ENCODE data around the gene ANKRD29. TPM values are rescaled to one million over a fixed set of nuclear protein-coding genes. Genes with fewer than 3 reads are reported as not detected.

The ANKRD29 gene
- total RNA-seq, 1 donor from 2014 or later, result 56.5 TPM

DNA sequence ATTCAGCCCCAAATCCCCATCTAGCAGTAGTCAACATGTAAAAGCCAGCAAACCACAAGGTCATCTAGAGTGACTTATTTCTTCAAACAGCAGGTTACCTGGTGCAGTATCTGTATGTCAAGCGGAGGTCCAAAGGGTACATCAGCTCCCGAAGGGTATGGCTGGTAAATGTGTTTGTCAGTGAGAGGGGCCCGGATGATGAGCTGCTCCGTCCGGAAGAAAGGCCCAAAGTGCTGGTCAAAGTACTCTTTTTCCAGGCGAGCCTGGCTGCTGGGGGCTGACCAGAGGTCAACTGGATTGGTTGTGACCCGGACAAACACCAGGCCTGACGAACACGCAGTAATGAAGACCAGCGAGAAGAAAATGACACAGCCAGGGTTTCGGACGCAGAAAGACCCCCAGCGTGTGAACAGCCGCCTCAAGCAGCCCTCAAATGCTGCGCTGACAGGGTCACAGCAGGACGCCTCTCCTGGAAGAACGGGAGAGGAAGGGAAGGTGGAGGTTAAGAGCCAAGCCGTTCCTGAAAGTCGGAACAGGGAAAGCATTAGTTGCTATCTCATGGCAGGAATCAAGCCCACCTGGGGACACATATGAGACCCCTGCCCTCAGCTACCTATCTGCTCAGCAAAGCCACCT, 106.4 kb downstream of the ANKRD29 start:
- DNase-seq (no peak), ATAC-seq (no peak)
- Histone ChIP-seq H3K36me3 (peaks cover 98% of the 10 kb centered on the region), H3K27me3 (ENCODE audit: low read depth) (no peaks in the 10 kb centered on the region), H3K27ac (no peak overlapping the region), H3K4me1 (peaks cover 14% of the 10 kb centered on the region), H3K4me3 (no peak overlapping the region), H3K9me3 (no peaks in the 10 kb centered on the region)
- TF ChIP-seq, protein P1, sequence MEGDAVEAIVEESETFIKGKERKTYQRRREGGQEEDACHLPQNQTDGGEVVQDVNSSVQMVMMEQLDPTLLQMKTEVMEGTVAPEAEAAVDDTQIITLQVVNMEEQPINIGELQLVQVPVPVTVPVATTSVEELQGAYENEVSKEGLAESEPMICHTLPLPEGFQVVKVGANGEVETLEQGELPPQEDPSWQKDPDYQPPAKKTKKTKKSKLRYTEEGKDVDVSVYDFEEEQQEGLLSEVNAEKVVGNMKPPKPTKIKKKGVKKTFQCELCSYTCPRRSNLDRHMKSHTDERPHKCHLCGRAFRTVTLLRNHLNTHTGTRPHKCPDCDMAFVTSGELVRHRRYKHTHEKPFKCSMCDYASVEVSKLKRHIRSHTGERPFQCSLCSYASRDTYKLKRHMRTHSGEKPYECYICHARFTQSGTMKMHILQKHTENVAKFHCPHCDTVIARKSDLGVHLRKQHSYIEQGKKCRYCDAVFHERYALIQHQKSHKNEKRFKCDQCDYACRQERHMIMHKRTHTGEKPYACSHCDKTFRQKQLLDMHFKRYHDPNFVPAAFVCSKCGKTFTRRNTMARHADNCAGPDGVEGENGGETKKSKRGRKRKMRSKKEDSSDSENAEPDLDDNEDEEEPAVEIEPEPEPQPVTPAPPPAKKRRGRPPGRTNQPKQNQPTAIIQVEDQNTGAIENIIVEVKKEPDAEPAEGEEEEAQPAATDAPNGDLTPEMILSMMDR (IDR thresholded peaks at IDR 0.05), result no peak
- intact Hi-C loops (cut with DNase I), result no loop called here

DNA sequence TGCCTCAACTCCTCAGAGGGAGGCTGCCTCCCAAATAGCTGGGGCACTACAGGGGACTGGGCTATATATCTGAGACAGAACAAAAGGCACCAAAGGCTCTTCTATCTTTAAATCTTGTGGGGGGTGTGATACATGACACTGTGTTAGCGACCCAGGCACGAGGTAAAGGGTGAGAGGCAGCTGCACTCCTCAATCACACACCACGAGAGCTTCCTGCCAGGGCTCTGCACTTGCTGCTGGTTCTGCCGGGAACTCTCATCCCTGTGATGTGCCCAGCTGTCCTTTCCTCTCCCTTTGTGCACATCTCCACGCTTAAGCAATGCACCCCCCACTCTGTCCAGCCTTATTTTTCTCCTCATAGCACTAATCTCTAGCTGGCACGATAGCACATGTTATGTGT, 108.8 kb downstream of the ANKRD29 start:
- Histone ChIP-seq H3K9me3 (no peaks in the 10 kb centered on the region), H3K36me3 (peaks cover 97% of the 10 kb centered on the region), H3K4me3 (no peak overlapping the region), H3K27ac (no peak overlapping the region), H3K27me3 (ENCODE audit: low read depth) (no peaks in the 10 kb centered on the region), H3K4me1 (peaks cover 14% of the 10 kb centered on the region)
- intact Hi-C loops (cut with DNase I), result no loop called here
- ATAC-seq (no peak), DNase-seq (no peak)
- TF ChIP-seq, protein P1 (IDR thresholded peaks at IDR 0.05), result no peak

DNA sequence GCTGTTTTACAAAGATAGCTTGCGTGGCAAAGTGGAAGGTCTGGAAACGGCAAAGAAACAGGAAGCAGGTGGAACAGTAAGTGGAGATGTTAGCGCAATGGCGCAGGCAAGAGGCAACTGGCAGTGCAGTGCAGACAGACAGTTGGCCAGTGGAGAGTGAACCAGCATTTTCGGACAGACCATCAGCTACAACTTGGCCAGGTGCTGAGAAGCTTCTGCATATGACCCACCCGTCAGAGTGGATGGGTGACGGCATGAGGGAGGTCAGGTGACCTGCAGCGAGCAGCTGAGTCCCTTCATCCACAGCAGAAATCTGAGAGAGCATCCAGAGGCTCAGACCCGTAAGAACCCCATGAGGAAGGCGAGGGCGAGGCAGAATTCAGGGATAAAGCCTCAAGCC, 110.2 kb downstream of the ANKRD29 start:
- no peak for DNase-seq
- H3K27me3 ChIP-seq (ENCODE audit: low read depth), result no peaks in the 10 kb centered on the region
- no peak for ATAC-seq
- TF ChIP-seq, protein P1 (IDR thresholded peaks at IDR 0.05), result no peak
- H3K4me1 ChIP-seq, result peaks cover 14% of the 10 kb centered on the region
- H3K36me3 ChIP-seq, result peaks cover 98% of the 10 kb centered on the region
- H3K27ac ChIP-seq, result no peak overlapping the region
- no peaks in the 10 kb centered on the region for H3K9me3 ChIP-seq
- intact Hi-C loops (cut with DNase I), result no loop called here
- H3K4me3 ChIP-seq, result no peak overlapping the region

DNA sequence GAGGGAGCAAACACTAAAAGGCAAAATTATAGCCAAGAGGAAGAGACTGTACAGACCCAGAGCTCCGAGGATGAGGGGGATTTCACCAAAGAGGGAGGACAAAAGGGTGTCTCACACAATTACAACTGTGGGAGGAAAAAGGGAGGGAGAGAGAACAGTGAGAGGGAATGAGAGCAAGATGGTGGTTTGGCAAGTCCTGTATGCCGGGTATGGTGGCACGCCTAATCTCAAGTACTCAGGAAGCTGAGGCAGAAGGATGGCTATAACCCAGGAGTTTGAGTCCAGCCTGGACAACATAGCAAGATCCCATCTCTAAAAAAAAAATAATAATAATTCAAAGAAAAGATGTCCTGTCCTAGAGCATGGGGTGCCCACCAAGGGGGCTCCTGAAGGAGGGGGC, 110.7 kb downstream of the ANKRD29 start:
- Histone ChIP-seq H3K4me3 (no peak overlapping the region), H3K4me1 (peaks cover 14% of the 10 kb centered on the region), H3K9me3 (no peaks in the 10 kb centered on the region), H3K36me3 (peaks cover 98% of the 10 kb centered on the region), H3K27ac (no peak overlapping the region), H3K27me3 (ENCODE audit: low read depth) (no peaks in the 10 kb centered on the region)
- intact Hi-C loops (cut with DNase I), result no loop called here
- DNase-seq, result no peak
- TF ChIP-seq, protein P1 (IDR thresholded peaks at IDR 0.05), result no peak
- ATAC-seq, result no peak

DNA sequence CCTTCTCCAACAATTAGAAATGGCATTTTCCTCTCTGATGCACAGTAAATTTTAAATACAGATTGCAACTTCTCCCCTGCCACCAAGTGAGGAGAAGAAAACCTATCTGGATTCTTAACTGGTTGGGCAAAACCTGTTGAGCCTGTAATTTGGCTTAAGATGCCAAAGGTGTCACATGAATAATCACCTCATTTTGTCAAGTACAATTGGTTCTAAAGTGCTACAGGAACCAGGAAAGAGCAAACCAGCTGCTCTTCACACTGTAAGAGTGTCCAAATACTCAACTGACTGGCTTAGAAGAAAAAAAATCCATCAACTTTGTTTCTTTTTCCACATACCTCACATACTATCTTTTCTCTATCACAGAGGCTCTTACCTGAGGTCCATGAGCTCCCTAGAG, 111.8 kb downstream of the ANKRD29 start:
- peaks cover 14% of the 10 kb centered on the region for H3K4me1 ChIP-seq
- H3K36me3 ChIP-seq, result peaks cover 98% of the 10 kb centered on the region
- ATAC-seq (peak; percentile 76 to 80), DNase-seq (no peak)
- no peak overlapping the region for H3K4me3 ChIP-seq
- no peak overlapping the region for H3K27ac ChIP-seq
- TF ChIP-seq, protein P1 (IDR thresholded peaks at IDR 0.05), result no peak
- no peaks in the 10 kb centered on the region for H3K27me3 ChIP-seq (ENCODE audit: low read depth)
- H3K9me3 ChIP-seq, result no peaks in the 10 kb centered on the region
- intact Hi-C loops (cut with DNase I), result no loop called here

Other genes with a start within 250 kb of the ANKRD29 start
- gene RIOK3, start 209.6 kb downstream of the ANKRD29 start, total RNA-seq, result 64.1 TPM
- 34.2 TPM for gene RMC1, start 159.4 kb downstream of the ANKRD29 start, total RNA-seq
- 114 TPM for gene NPC1, start 76.4 kb downstream of the ANKRD29 start, total RNA-seq
- gene LAMA3, start 26.5 kb upstream of the ANKRD29 start, total RNA-seq, result 89.1 TPM